Coronary artery (tissue), 2 donors: ENCODE results near the gene MYO1E.

Source experiments
- DNase-seq: peaks from one replicate; pipeline ENCODE4 v3.0.0-alpha.2; 2017; ENCODE audit warnings: low spot score
- H3K27ac ChIP-seq, 2 donors: fragments of 200-600 bp; sonication (generic); one replicate each; pipeline ENCODE4 v1.5.1; 2016 to 2019
- H3K4me3 ChIP-seq: fragments of 200-600 bp; sonication (generic); 2 replicates; pipeline ENCODE4 v1.5.1; 2016; ENCODE audit warnings: mild to moderate bottlenecking, moderate library complexity
- CTCF ChIP-seq: fragments of 200-600 bp; sonication (generic); IDR thresholded peaks from one replicate; pipeline ENCODE4 v1.5.1; 2019; ENCODE audit warnings: antibody characterized with exemption

Gene MYO1E

DNA sequence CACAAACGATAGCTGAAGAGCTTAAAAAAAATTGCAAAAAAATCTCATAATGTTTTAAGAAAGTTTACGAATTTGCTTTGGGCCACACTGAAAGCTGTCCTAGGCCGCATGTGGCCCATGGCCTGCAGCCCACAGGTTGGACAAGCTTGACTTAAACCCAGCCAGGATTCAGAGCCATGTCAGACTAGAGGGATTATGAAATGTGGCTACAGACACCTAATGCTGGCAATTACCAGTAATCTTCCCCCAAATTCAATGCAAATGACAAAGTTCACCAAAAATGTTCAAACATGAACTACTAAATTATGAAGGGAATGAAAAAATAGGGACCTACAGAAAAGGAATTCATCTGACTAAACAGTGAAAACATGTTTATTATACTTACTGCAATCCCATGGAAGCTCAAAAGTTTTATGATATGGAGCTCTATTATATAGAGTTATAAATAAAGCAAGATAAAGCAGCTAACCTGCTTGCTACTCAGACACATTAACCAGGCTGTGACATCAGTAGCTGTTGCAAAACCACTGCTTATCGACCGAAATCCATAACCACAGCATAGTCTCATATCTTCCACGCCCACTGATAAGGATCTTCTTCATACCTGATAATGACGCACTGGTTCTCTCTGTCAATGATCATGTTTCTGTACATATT, 116.9 kb downstream of the MYO1E start:
- DNase-seq = no peak
- Histone ChIP-seq H3K4me3 (no peak overlapping the region), H3K27ac (no peak overlapping the region)
- TF ChIP-seq CTCF = no peak

GRCh38 chr15:59252137-59252536, 120.5 kb downstream of the MYO1E start:
- Histone ChIP-seq H3K27ac (no peak overlapping the region), H3K4me3 (no peak overlapping the region)
- DNase-seq = no peak
- no peak for TF ChIP-seq CTCF

GRCh38 chr15:59251001-59251845, 121.4 kb downstream of the MYO1E start:
- no peak for TF ChIP-seq CTCF
- DNase-seq = no peak
- H3K27ac ChIP-seq = no peak overlapping the region
- no peak overlapping the region for H3K4me3 ChIP-seq

DNA sequence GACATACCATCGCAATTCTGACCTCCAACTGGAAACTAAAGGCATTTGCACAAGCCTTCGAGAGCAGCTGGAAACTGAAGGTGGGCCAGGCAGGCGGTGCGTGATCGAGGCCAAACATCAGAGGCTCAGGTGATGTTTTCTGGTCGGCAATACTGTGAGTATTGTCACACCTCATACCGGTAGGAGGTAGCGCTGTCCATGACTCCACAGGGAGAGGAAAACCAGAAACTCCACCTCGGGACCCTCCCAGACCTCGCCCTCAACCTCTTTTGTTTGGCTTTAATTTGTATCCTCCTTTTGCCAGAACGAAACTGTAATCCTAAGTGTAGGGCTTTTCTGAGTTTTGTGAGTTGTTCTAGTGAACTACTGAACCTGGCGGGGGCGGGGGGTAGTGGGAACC, 122.4 kb downstream of the MYO1E start:
- no peak overlapping the region for H3K4me3 ChIP-seq
- H3K27ac ChIP-seq = peak overlapping the region in 1 of 2 donors; percentile 4
- DNase-seq = no peak
- TF ChIP-seq CTCF = no peak

- no peak for TF ChIP-seq CTCF
Observed at GRCh38 chr15:59249816-59250215, 122.9 kb downstream of the MYO1E start.

GRCh38 chr15:59247364-59247763, 125.3 kb downstream of the MYO1E start:
- H3K27ac ChIP-seq = no peak overlapping the region
- peak; percentile 25 for TF ChIP-seq CTCF
- H3K4me3 ChIP-seq = no peak overlapping the region
- DNase-seq = no peak

More at GRCh38 chr15:59249816-59250215, 122.9 kb downstream of the MYO1E start:
- DNase-seq = no peak
- Histone ChIP-seq H3K4me3 (no peak overlapping the region), H3K27ac (no peak overlapping the region)

GRCh38 chr15:59245559-59245958, 127.1 kb downstream of the MYO1E start:
- no peak for DNase-seq
- Histone ChIP-seq H3K27ac (no peak overlapping the region), H3K4me3 (no peak overlapping the region)
- TF ChIP-seq CTCF = no peak
